HG03045 (cell line): Measurements from ENCODE around the gene ERCC6L.
A peak's percentile ranks its signal among the peaks of the same experiment; 100 is the strongest.

Source experiments
- ATAC-seq: cut with Tn5 transposase; IDR thresholded peaks from one replicate; pipeline ENCODE4 v1.9.1; 2021; ENCODE audit warnings: mild to moderate bottlenecking, moderate library complexity; ENCODE audit not compliant: unreplicated experiment

Gene ERCC6L, protein sequence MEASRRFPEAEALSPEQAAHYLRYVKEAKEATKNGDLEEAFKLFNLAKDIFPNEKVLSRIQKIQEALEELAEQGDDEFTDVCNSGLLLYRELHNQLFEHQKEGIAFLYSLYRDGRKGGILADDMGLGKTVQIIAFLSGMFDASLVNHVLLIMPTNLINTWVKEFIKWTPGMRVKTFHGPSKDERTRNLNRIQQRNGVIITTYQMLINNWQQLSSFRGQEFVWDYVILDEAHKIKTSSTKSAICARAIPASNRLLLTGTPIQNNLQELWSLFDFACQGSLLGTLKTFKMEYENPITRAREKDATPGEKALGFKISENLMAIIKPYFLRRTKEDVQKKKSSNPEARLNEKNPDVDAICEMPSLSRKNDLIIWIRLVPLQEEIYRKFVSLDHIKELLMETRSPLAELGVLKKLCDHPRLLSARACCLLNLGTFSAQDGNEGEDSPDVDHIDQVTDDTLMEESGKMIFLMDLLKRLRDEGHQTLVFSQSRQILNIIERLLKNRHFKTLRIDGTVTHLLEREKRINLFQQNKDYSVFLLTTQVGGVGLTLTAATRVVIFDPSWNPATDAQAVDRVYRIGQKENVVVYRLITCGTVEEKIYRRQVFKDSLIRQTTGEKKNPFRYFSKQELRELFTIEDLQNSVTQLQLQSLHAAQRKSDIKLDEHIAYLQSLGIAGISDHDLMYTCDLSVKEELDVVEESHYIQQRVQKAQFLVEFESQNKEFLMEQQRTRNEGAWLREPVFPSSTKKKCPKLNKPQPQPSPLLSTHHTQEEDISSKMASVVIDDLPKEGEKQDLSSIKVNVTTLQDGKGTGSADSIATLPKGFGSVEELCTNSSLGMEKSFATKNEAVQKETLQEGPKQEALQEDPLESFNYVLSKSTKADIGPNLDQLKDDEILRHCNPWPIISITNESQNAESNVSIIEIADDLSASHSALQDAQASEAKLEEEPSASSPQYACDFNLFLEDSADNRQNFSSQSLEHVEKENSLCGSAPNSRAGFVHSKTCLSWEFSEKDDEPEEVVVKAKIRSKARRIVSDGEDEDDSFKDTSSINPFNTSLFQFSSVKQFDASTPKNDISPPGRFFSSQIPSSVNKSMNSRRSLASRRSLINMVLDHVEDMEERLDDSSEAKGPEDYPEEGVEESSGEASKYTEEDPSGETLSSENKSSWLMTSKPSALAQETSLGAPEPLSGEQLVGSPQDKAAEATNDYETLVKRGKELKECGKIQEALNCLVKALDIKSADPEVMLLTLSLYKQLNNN

DNA sequence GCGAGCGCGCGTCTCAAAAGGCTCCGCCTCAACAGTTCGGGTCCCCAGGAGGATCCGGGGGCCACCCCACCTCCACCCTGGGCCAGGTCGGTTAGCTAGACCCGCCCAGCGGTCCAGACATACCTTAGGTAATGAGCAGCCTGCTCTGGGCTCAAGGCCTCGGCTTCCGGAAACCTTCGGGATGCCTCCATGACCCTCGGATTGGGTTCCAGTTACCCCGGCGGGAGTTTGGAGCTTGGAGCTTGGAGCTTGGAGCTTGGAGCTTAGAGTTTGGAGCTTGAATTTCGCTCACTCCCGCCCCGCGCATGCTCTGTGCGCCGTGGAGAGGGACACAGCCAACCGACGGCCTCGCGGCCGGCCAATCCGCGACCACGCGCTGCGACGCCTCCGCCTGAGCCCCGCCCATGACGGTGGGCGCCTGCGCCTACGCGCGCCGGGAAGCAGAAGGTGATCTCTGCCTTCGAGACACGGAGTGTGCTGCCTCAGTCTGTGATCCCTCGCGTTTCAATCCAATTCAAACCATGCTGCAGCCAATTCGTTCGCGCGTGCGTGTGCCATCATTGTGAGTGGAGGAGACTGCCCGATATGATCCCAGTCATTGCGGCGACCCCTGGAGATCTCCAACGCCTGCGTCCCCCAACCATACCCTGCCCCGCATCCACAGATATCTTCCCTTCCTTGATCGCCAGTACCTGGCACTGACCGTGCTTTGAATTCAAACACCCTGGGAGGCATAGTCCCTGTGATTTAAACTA lies at the start of gene ERCC6L:
Gene ERCC6L, minus strand, starts transcription at position 307 of the 755 bp plus-strand sequence. Its CDS starts 116 bp downstream, at position 191.
- peak; percentile 98 for ATAC-seq

DNA sequence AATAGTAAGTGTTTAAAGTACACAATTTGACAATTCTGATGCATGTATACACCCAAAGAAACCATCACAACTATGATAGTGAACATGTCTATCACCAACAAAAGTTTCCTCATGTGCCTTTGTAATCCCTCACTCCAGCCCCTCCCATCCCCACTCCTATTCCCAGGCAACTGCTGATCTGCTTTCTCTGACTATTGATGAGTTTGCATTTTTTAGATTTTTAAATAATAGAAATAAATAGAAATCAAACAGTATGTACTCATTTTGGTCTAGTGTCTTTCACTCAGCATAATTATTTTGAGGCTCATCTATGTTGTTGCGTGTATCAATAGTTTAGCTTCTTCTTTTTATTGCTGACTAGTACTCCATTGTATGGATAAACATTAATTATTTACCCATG lies 43.5 kb upstream of the ERCC6L start:
- no peak for ATAC-seq

DNA sequence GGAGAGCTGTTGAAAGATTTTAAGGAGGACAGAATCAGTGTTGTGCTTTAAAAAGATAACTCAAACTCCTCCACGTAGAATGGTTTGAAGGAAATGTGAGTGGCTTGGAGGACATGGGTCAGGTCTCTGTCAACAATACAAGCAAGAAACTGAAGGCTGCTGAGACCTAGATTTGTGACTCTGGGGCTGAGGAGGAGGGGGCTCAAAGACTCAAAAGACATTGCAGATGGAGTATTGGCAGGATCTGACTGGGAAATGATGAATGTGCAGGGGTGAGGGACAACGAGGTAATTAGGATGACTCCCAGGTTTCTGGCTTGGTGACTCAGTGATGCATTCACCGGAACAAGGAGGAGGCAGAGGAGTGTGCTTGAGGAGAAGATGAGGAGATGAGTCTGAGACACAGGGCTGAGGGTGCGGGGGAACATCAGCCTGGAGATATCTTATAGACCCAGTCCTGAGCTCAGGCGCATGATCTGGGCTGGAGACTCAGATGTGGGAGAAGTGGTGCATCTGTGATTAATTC lies 41.6 kb upstream of the ERCC6L start:
- ATAC-seq: no peak

DNA sequence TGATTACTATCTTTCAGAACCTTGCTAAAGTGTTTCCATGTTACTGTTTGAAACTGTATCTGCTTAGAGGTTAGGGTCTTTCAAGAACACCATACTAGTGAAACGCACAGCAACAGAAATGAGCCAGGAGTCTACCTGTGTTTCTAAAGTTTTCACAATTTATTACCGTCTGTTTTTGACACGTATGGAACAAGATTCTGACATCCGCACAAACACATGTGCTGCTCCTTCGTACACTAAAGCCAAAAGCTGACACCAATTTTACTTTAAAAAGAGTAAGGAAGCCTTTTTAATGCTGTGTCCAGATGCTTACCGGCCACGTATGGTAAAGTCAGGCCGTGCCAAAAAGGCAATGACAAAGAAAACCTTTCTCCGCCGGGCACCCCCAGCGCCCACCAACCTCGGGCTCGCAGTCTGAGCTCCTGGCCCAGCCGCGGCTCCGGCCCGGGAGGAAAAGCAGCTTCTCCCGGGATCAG lies 37.7 kb upstream of the ERCC6L start:
- peak; percentile 3 for ATAC-seq

DNA sequence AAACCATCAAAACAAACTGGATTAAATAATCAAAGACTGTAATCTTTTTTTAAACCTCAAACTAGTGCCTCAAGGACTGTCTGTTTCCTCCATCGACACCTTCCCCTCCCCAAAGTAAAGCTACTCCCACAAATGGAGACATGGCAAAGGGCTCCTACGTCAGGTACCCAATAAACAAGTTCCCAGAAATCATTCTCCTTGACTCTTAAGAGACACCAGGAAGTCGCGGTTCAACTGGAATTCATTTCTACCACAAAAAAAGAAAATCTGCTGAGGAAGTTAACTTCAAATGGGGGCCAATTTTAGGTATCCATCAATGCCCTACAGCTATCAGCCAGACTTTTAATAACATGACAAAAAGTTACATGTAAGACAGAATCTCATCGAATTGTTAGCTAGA lies 35.7 kb upstream of the ERCC6L start:
- ATAC-seq: no peak

DNA sequence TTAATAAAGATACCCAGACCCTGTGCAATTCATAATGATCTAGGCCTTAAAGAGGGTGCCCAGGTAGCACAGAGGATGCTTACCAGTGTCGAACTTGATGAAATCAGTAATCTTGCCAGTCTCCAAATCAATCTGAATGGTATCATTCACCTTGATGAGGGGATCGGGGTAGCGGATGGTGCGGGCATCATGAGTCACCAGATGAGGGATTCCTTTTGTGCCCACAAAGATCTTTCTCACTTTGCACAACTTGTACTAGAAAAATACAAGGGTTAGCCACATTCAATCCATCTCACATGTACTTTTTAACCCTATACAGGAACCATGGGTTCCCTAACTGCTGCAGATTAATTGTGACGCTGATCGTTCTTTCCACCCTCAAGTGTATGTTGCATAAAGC lies 34.9 kb upstream of the ERCC6L start:
- ATAC-seq: no peak

DNA sequence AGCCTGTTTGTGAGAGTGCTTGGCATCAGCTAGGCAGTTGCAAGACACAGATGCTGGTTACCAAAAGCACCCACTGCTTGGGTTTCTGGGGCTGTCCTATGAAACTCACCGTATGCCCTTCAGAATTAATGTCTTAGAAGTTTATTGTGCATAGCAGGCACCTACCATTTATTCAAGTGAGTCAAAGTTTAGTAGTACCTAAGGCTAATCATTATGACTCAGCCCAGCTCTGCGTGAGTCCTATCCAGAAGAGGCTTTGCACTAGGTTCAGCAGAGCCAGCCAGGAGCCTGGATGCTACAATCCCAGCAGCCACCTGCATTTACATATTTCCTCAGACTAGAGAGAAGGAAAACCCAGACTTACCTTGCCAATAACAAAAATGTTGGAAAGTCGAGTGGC lies 34.0 kb upstream of the ERCC6L start:
- ATAC-seq: no peak

DNA sequence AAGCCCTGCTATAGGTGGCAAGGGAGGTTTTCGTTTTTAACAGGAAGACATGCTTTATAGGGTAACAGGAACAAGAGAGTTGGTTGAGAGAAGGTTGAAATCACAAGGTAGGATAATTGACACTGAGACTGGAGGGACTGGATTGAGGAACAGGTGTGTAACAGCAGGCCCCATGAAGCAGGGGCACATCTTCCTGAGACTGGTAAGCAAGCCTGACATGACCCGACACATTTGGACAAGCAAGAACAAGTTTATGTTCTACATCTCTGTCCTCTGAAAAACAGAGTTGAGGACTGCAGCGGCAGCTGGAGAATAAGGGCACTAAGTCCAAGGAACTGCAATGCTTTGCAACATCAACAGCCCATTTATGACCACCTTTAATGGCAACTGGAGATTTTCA lies 33.0 kb upstream of the ERCC6L start:
- ATAC-seq: no peak

DNA sequence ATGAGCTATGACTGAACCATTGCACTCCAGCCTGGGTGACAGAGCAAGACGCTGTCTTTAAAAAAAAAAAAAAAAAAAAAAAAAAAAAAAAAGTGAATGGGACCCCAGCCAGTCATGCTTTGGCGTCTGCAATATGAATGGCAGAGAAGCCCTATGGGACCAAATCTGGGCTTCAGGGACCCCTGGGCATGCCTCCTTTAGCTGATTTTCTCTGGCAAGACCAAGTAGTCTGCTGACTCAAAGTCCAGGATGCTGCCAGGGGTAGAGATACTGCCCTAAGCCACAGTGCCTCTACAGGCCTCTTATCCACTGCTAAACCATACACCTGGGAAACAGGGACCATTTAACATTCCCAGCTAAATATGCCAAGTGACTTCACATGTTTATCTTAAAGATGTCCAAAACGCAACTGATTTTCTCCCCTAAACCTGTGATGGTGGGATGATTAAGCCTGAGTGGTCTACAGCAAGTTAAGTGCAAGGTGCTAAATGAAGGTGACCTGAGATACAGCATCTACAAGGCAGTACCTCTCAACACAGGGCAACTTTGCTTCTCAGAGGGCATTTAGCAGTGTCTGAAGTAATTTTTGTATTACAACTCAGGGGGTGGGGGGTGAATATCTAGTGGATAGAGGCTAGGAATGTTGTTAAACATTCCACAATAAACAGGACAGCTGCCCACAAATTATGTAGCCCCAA lies 32.4 kb upstream of the ERCC6L start:
- no peak for ATAC-seq

DNA sequence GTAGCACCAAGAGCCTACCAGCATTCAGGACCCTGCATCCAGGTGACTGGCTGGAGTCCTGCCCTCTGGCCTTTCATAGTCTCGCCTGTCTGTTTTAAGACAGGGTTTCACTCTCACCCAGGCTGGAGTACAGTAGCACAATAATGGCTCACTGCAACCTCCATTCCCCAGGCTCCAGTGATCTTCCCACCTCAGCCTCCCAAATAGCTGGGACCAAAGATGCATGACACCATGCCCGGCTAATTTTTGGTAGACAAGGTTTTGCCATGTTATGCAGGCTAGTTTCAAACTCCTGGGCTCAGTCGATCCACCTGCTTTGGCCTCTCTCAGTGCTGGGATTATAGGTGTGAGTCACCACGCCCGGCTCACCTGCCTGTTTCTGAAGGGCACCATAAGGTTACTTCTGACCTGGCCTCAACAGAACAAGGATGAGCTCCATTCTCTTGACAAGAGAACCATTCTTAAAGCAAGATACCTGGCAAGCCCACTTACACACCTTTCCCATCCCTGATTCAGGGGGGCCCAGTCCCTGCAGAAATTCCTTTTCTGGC lies 31.6 kb upstream of the ERCC6L start:
- ATAC-seq: no peak

DNA sequence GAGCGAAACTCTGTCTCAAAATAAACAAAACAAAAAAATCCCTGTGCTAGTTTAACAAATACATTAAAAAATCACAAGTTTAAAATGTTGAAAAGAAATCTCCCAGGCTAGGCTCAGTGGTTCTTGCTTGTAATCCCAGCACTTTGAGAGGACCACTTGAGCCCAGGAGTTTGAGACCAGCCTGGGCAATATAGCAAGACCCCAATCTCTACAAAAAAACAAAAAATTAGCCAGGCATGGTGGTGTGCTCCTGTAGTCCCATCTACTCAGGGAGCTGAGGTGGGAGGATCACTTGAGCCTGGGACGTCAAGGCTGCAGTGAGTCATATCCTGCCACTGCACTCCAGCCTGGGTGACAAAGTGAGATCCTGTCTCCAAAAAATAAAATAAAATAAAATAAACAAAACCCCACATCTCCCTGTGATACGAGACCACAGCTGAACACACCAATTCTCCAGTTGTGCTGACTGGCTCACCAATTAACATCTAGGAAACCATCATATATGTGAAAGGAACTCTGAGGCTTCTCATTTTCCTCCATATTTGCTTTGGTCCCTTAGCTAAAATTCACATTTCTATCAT lies 30.9 kb upstream of the ERCC6L start:
- ATAC-seq: no peak

DNA sequence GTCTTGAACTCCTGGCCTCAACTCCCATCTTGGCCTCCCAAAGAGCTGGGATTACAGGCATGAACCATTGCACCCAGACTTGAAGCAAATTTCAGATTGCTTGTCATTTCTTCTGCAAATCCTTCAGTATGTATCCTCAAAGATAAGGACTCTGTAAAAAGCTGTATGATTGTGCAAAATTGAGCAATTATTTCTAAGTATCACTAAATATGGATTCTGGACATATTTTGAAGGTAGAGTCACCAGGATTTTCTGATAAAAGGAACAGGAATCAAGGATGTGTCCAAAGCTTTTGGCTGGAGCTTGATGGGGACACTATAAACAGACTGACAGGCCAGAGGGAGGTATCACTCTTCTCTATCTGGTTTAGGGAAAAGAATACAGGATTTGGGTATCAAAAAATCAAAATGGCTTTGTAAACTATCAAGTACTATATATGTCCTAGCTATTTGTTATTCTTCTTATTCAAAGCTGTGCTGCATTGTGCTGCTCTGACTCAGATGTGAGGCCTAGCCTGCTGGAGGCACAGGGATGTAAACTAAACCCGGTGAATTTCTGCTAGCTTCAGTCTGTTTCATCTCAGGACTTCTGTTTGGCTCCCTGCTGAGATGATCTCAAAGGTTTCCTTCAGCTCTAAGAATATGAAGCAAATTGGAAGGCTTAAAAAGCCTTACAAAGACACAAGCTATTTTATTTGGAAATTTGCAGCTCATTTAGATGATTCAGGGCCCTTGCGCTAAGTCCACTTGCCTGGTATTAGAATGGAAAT lies 30.0 kb upstream of the ERCC6L start:
- ATAC-seq: no peak

DNA sequence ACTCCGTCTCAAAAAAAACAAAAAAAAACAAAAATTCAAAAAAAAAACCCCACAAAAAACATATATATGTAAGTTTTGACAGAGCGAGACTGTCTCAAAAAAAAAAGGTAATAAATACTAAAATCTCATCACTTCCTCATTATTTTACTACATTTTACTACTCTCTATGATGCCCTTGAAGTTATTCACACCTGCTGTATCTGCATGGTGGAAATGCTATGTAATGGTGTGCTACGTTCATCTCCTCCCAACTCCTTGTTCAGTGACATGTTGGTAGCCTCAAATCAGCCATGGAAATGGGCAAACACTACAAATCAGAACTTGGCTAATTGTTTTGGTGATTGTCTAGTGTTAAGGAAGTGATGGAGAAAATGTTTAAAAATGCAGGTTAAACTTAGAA lies 26.4 kb upstream of the ERCC6L start:
- no peak for ATAC-seq

DNA sequence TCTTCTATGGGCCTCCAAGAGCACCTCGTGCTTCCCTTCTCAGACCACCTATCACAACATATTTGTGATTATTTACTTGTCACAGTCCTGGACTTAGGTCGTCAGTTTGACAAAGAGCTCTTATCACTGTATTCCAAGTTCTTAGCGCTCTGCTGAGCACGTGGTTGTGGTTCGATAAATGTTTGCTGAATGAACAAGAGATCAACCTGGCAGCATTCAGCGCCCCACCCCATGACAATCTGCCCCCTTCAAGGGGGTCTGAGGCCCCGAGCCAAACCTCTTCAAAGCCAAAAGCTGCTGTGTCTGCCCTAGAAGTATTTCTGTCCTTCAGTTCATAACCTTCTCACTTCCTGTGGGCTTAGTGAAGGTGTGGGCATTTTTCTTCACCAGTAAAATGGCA lies 23.2 kb upstream of the ERCC6L start:
- ATAC-seq: no peak

DNA sequence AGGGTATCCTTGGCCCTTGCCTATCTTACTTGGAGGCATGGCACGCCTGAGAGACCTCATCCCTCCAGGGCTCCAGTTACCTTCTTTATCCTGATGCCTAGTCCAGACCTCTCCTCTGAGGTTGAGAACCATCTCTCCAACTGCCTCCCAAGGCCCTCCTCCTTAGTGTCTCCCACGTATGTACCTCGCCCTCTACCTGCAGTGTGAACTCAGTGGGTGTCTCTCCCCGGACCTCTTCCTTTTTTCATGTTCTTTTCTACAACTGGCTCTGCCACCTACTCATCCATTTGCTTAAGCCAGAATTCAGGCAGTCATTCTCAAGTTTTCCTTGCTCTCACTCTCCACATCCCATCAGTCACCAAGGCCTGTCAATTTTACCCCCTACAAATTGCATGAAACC lies 21.6 kb upstream of the ERCC6L start:
- ATAC-seq: no peak

DNA sequence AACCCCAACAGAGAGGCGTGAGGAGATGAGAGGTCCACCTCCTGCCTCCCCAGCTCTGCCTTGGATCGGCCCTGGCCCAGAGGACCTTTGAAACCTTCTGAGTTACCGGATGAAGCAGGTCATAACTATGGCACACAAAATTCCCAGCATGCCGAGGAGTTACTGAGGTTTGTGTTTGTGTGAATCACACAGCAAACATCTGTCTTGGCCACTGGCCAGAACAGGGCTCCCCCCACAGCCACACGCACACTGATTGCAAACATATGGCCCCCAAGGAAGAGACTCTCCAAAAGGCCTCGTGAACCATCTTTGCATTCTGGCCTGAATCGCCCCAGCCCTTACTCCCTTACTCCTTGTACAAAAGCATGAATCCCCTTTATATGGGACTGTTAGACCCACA lies 19.3 kb upstream of the ERCC6L start:
- no peak for ATAC-seq

DNA sequence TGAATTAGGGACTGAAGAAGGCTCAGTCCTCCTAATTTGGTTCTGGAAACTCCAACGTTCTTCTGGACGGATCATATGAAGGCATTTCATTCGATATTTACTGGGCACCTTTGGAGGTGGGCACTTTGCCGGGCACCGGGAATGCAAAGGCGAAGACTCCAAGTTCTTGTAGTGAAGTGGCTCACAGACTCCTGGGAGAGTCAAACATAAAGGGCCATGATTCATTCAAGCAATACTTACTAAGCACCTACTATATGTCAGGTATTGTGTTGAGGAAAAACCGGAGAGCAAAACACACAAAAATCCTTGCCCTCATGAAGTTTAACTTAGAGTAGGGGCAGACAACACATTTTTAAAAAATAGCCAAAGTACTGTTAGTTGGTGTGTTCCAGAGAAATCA lies 17.0 kb upstream of the ERCC6L start:
- ATAC-seq: no peak

DNA sequence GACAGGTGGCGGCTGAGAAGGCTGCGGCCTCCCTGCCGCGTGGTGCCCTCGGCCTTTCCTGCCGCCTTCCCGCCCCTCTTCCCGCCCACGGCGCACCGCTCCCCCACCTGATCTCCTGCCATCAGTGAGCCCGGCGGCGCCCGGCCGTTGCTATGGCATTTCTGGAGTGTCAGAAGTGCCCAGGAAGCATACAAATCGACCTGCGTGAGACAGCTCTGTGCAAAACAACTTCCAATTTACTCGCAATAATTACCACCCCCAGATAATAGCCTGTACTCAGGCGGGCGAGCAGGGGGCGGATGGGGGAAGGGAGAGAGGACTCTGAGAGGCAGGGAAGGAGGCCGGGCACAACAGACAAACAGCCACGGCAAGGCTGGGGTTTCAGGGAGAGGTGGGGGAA lies 16.6 kb upstream of the ERCC6L start:
- no peak for ATAC-seq
